ENCODE measurements around the gene GFRAL.

GFRAL gene

DNA sequence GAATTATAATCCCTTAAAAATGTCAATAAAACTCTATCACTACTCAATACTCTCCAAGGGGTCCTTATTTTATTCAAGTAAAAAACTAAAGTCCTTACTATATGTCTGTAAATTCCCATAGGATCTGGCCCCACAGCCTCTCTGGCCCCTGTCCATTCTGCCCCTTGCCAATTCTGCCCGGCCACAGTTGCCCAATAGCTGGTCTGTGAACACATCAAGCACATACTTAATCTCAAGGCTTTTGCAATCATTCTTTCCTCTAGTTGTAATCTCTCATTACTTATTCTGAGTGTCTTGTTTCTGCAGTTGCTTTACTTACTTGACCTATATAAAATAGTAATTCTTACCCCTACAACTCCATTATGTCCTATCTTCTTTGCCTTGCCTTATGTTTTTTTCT, 22.5 kb upstream of the GFRAL start:
- Histone ChIP-seq H3K4me1 (ENCODE audit: low read depth, poor library complexity, severe bottlenecking) (no peaks in the 10 kb centered on the region), H3K79me2 (ENCODE audit: insufficient read depth, low read depth) (no peaks in the 10 kb centered on the region), H3K27me3 (ENCODE audit: insufficient read depth, low read depth) (no peaks in the 10 kb centered on the region), H4K20me1 (ENCODE audit: insufficient read depth) (no peaks in the 10 kb centered on the region), H3K27ac (no peak overlapping the region), H3K9ac (no peak overlapping the region), H3K4me2 (no peak overlapping the region), H2AFZ (ENCODE audit: low read depth) (no peak overlapping the region), H3K4me3 (IDR thresholded peaks at IDR 0.05; ENCODE audit: insufficient read depth, low read depth, low read length) (no peak overlapping the region), H3K36me3 (ENCODE audit: insufficient read depth) (no peaks in the 10 kb centered on the region)
- TF ChIP-seq, protein P1, sequence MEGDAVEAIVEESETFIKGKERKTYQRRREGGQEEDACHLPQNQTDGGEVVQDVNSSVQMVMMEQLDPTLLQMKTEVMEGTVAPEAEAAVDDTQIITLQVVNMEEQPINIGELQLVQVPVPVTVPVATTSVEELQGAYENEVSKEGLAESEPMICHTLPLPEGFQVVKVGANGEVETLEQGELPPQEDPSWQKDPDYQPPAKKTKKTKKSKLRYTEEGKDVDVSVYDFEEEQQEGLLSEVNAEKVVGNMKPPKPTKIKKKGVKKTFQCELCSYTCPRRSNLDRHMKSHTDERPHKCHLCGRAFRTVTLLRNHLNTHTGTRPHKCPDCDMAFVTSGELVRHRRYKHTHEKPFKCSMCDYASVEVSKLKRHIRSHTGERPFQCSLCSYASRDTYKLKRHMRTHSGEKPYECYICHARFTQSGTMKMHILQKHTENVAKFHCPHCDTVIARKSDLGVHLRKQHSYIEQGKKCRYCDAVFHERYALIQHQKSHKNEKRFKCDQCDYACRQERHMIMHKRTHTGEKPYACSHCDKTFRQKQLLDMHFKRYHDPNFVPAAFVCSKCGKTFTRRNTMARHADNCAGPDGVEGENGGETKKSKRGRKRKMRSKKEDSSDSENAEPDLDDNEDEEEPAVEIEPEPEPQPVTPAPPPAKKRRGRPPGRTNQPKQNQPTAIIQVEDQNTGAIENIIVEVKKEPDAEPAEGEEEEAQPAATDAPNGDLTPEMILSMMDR (conservative IDR thresholded peaks at IDR 0.05; ENCODE audit: low read depth, low read length): no peak

DNA sequence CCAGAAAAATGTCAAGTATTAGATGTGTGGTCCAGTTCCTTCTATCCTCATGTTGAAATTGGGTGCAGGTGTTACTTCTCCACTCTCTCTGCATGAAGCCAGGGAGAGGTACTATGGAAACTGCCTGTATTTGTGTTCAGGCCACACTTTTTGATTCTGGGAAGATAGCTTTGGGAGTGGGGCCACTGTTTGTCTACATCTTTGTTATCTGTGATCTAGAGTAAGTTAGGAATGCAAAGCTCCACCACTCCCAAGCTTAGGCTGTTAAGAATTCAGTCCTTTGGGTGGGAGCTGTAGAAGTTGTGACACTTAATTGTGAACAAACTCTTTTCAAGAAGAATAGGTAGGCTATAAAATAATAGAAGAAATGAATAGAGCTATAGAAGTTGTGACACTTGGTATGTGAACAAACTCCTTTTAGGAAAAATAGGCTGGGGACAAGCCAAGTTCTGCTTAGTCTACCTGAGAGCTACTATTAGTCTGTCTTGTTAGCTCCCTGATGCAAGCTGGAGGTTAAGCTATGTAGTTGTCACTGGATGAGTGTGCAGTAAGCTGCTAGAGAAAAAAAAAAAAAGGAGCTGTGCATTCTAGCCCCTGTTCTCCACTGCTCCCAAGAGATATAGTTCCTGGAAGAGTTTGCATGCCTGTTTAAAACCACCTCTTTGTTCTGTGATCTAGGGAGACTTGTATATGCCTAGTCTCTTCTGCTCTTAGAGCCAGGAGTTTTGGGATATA, 7.1 kb upstream of the GFRAL start:
- H2AFZ ChIP-seq (ENCODE audit: low read depth): no peak overlapping the region
- TF ChIP-seq, protein P1 (conservative IDR thresholded peaks at IDR 0.05; ENCODE audit: low read depth, low read length): no peak
- H3K27me3 ChIP-seq (ENCODE audit: insufficient read depth, low read depth): no peaks in the 10 kb centered on the region
- H3K79me2 ChIP-seq (ENCODE audit: insufficient read depth, low read depth): no peaks in the 10 kb centered on the region
- H3K4me1 ChIP-seq (ENCODE audit: low read depth, poor library complexity, severe bottlenecking): no peaks in the 10 kb centered on the region
- no peaks in the 10 kb centered on the region for H3K36me3 ChIP-seq (ENCODE audit: insufficient read depth)
- H3K4me3 ChIP-seq (IDR thresholded peaks at IDR 0.05; ENCODE audit: insufficient read depth, low read depth, low read length): no peak overlapping the region
- H3K27ac ChIP-seq: no peak overlapping the region
- H4K20me1 ChIP-seq (ENCODE audit: insufficient read depth): no peaks in the 10 kb centered on the region
- no peak overlapping the region for H3K4me2 ChIP-seq
- H3K9ac ChIP-seq: no peak overlapping the region

- Histone ChIP-seq H3K36me3 (ENCODE audit: insufficient read depth) (no peaks in the 10 kb centered on the region), H4K20me1 (ENCODE audit: insufficient read depth) (no peaks in the 10 kb centered on the region), H2AFZ (ENCODE audit: low read depth) (no peak overlapping the region), H3K4me3 (IDR thresholded peaks at IDR 0.05; ENCODE audit: insufficient read depth, low read depth, low read length) (no peak overlapping the region), H3K4me2 (no peak overlapping the region), H3K4me1 (ENCODE audit: low read depth, poor library complexity, severe bottlenecking) (no peaks in the 10 kb centered on the region), H3K79me2 (ENCODE audit: insufficient read depth, low read depth) (no peaks in the 10 kb centered on the region), H3K27ac (no peak overlapping the region), H3K27me3 (ENCODE audit: insufficient read depth, low read depth) (no peaks in the 10 kb centered on the region), H3K9ac (no peak overlapping the region)
- TF ChIP-seq, protein P1 (conservative IDR thresholded peaks at IDR 0.05; ENCODE audit: low read depth, low read length): no peak
Observed at GRCh38 chr6:55320696-55321086, 6.6 kb upstream of the GFRAL start.

- H3K27ac ChIP-seq: no peak overlapping the region
- TF ChIP-seq, protein P1 (conservative IDR thresholded peaks at IDR 0.05; ENCODE audit: low read depth, low read length): no peak
Observed at GRCh38 chr6:55377150-55377549, 49.9 kb downstream of the GFRAL start.

More at GRCh38 chr6:55377150-55377549, 49.9 kb downstream of the GFRAL start:
- H3K27me3 ChIP-seq (ENCODE audit: insufficient read depth, low read depth): no peaks in the 10 kb centered on the region
- no peaks in the 10 kb centered on the region for H4K20me1 ChIP-seq (ENCODE audit: insufficient read depth)
- no peak overlapping the region for H3K4me3 ChIP-seq (IDR thresholded peaks at IDR 0.05; ENCODE audit: insufficient read depth, low read depth, low read length)
- no peak overlapping the region for H3K9ac ChIP-seq
- H3K4me1 ChIP-seq (ENCODE audit: low read depth, poor library complexity, severe bottlenecking): no peaks in the 10 kb centered on the region
- no peaks in the 10 kb centered on the region for H3K36me3 ChIP-seq (ENCODE audit: insufficient read depth)
- H3K79me2 ChIP-seq (ENCODE audit: insufficient read depth, low read depth): no peaks in the 10 kb centered on the region
- no peak overlapping the region for H2AFZ ChIP-seq (ENCODE audit: low read depth)
- H3K4me2 ChIP-seq: no peak overlapping the region
